ENCODE data around the gene GIMAP7. TPM values are rescaled to one million over a fixed set of nuclear protein-coding genes. Genes with fewer than 3 reads are reported as not detected.

The GIMAP7 gene
- total and polyA plus RNA-seq, 12 donors, result 7.5 to 77.5 (median 19.8) TPM

- Histone ChIP-seq H3K27me3 (no peaks in the 10 kb centered on the region), H3K4me3 (no peak overlapping the region), H3K36me3 (peaks cover 0 to 69% (median 16%) of the 10 kb centered on the region in 9 donors), H3K9me3 (no peaks in the 10 kb centered on the region), H3K4me1 (peaks cover 0 to 95% (median 56%) of the 10 kb centered on the region in 9 donors), H3K27ac (peak overlapping the region in 7 of 10 donors; percentile 8 to 93 (median 64))
- no peak for TF ChIP-seq CTCF (IDR thresholded peaks at IDR 0.05)
- peak in 1 of 8 donors; percentile 37 for ATAC-seq
- 84 to 88% methylated on average over 25 of the region's 25 CpGs for WGBS, 2 donors
- DNase-seq, result no peak
- intact Hi-C loops (cut with DNase I), result loop anchor here in 1 of 10 donors (10.0 kb wide), 1 partner anchor 158 kb away; the partner anchor contains the start of gene GIMAP6
Observed at GRCh38 chr7:150476819-150477631, 37.6 kb upstream of the GIMAP7 start.

GRCh38 chr7:150479023-150479716, 35.5 kb upstream of the GIMAP7 start:
- no peak for TF ChIP-seq CTCF (IDR thresholded peaks at IDR 0.05)
- H3K4me1 ChIP-seq, result peaks cover 0 to 85% (median 59%) of the 10 kb centered on the region in 9 donors
- intact Hi-C loops (cut with DNase I), result loop anchor here in 1 of 10 donors (10.0 kb wide), 1 partner anchor 156 kb away; the partner anchor contains the start of gene GIMAP6
- WGBS, 2 donors, result 60 to 62% methylated on average over 3 of the region's 3 CpGs
- H3K27me3 ChIP-seq, result no peaks in the 10 kb centered on the region
- no peak overlapping the region for H3K4me3 ChIP-seq
- peaks cover 0 to 47% (median 14%) of the 10 kb centered on the region in 9 donors for H3K36me3 ChIP-seq
- no peaks in the 10 kb centered on the region for H3K9me3 ChIP-seq
- no peak for DNase-seq
- ATAC-seq, result peak in 5 of 8 donors; percentile 34 to 63 (median 53)
- H3K27ac ChIP-seq, result peak overlapping the region in 9 of 10 donors; percentile 46 to 93 (median 64)

- Histone ChIP-seq H3K27ac (peak overlapping the region in 9 of 10 donors; percentile 34 to 93 (median 63)), H3K4me1 (peaks cover 0 to 87% (median 68%) of the 10 kb centered on the region in 9 donors), H3K9me3 (no peaks in the 10 kb centered on the region), H3K36me3 (peaks cover 0 to 28% (median 11%) of the 10 kb centered on the region in 9 donors), H3K4me3 (peak overlapping the region in 1 of 10 donors; percentile 2), H3K27me3 (no peaks in the 10 kb centered on the region)
- intact Hi-C loops (cut with DNase I), result loop anchor here in 3 of 10 donors (5.0 to 10.0 kb wide), 3 partner anchors 36 to 86 kb away; partner anchors contain the start of gene GIMAP4 (in 2 of the 3)
- 62 to 74% methylated on average over 9 of the region's 9 CpGs for WGBS, 2 donors
- DNase-seq (no peak), ATAC-seq (peak in 4 of 8 donors; percentile 15 to 31 (median 30))
- TF ChIP-seq CTCF (IDR thresholded peaks at IDR 0.05), result no peak
Observed at GRCh38 chr7:150481186-150481920, 33.3 kb upstream of the GIMAP7 start.

Data from heart right ventricle (tissue), 16 donors.